KMS-11 (cell line): ENCODE results near the gene CAMK1G.

Source experiments
- H2AFZ ChIP-seq: fragments of 200-600 bp; sonication (generic); 2 replicates; pipeline ENCODE4 v1.6.1; 2016; ENCODE audit warnings: antibody characterized with exemption, mixed run types, low read depth
- H3K27ac ChIP-seq: fragments of 200-600 bp; sonication (generic); 2 replicates; pipeline ENCODE4 v1.6.1; 2016; ENCODE audit warnings: mild to moderate bottlenecking, mixed run types
- H3K27me3 ChIP-seq: fragments of 200-600 bp; sonication (generic); 2 replicates; pipeline ENCODE4 v1.6.1; 2017; ENCODE audit warnings: mild to moderate bottlenecking, low read depth, mixed run types, moderate library complexity; ENCODE audit not compliant: insufficient read depth
- H3K36me3 ChIP-seq: fragments of 200-600 bp; sonication (generic); 2 replicates; pipeline ENCODE4 v1.6.1; 2017; ENCODE audit warnings: mild to moderate bottlenecking, mixed run types; ENCODE audit not compliant: insufficient read depth
- H3K4me1 ChIP-seq: fragments of 200-600 bp; sonication (generic); 2 replicates; pipeline ENCODE4 v1.6.1; 2016; ENCODE audit warnings: mild to moderate bottlenecking, low read depth, mixed run types; ENCODE audit not compliant: poor library complexity, severe bottlenecking
- H3K4me2 ChIP-seq: fragments of 200-600 bp; sonication (generic); 2 replicates; pipeline ENCODE4 v1.7.0; 2016; ENCODE audit warnings: mild to moderate bottlenecking, mixed run types
- H3K4me3 ChIP-seq: fragments of 200-600 bp; sonication (generic); IDR thresholded peaks from 2 replicates; pipeline ENCODE4 v1.6.1; 2017; ENCODE audit warnings: low read depth, low read length, mixed read lengths; ENCODE audit not compliant: insufficient read depth
- H3K79me2 ChIP-seq: fragments of 200-600 bp; sonication (generic); 2 replicates; pipeline ENCODE4 v1.6.1; 2016; ENCODE audit warnings: low read depth, mixed run types; ENCODE audit not compliant: insufficient read depth
- H3K9ac ChIP-seq: fragments of 200-600 bp; sonication (generic); 2 replicates; pipeline ENCODE4 v1.6.1; 2016; ENCODE audit warnings: mild to moderate bottlenecking, mixed run types
- H4K20me1 ChIP-seq: fragments of 200-600 bp; sonication (generic); 2 replicates; pipeline ENCODE4 v1.6.1; 2016; ENCODE audit warnings: mild to moderate bottlenecking, mixed run types; ENCODE audit not compliant: insufficient read depth
- CTCF ChIP-seq: fragments of 200-600 bp; sonication (generic); conservative IDR thresholded peaks from 2 replicates; pipeline ENCODE4 v1.6.1; 2017; ENCODE audit warnings: low read depth, mild to moderate bottlenecking, antibody characterized with exemption, low read length, moderate library complexity, mixed read lengths

CAMK1G gene

GRCh38 chr1:209614906-209615305 is 31.4 kb downstream of the CAMK1G start:
- H2AFZ ChIP-seq = no peak overlapping the region
- TF ChIP-seq CTCF = no peak
- no peak overlapping the region for H3K9ac ChIP-seq
- no peaks in the 10 kb centered on the region for H3K4me1 ChIP-seq
- H3K27me3 ChIP-seq = no peaks in the 10 kb centered on the region
- H4K20me1 ChIP-seq = no peaks in the 10 kb centered on the region
- no peaks in the 10 kb centered on the region for H3K79me2 ChIP-seq
- no peak overlapping the region for H3K4me2 ChIP-seq
- no peaks in the 10 kb centered on the region for H3K36me3 ChIP-seq
- no peak overlapping the region for H3K27ac ChIP-seq
- no peak overlapping the region for H3K4me3 ChIP-seq

- Histone ChIP-seq H3K36me3 (no peaks in the 10 kb centered on the region), H3K4me2 (no peak overlapping the region), H3K27ac (no peak overlapping the region), H3K4me3 (no peak overlapping the region), H3K27me3 (no peaks in the 10 kb centered on the region), H4K20me1 (no peaks in the 10 kb centered on the region), H3K79me2 (no peaks in the 10 kb centered on the region), H2AFZ (no peak overlapping the region), H3K9ac (no peak overlapping the region), H3K4me1 (no peaks in the 10 kb centered on the region)
- TF ChIP-seq CTCF = no peak
Observed at GRCh38 chr1:209616366-209617046, 33.0 kb downstream of the CAMK1G start.

GRCh38 chr1:209617047-209617673 is 33.6 kb downstream of the CAMK1G start:
- no peak for TF ChIP-seq CTCF
- no peaks in the 10 kb centered on the region for H3K79me2 ChIP-seq
- H3K27ac ChIP-seq = no peak overlapping the region
- no peaks in the 10 kb centered on the region for H3K36me3 ChIP-seq
- H3K9ac ChIP-seq = no peak overlapping the region
- H3K4me1 ChIP-seq = no peaks in the 10 kb centered on the region
- H3K4me2 ChIP-seq = no peak overlapping the region
- H3K4me3 ChIP-seq = no peak overlapping the region
- no peak overlapping the region for H2AFZ ChIP-seq
- no peaks in the 10 kb centered on the region for H4K20me1 ChIP-seq
- H3K27me3 ChIP-seq = no peaks in the 10 kb centered on the region

- Histone ChIP-seq H3K79me2 (no peaks in the 10 kb centered on the region), H3K27ac (no peak overlapping the region), H3K9ac (no peak overlapping the region), H3K36me3 (no peaks in the 10 kb centered on the region), H3K4me2 (no peak overlapping the region), H4K20me1 (no peaks in the 10 kb centered on the region), H2AFZ (no peak overlapping the region), H3K27me3 (no peaks in the 10 kb centered on the region), H3K4me1 (no peaks in the 10 kb centered on the region), H3K4me3 (no peak overlapping the region)
- TF ChIP-seq CTCF = no peak
Observed at GRCh38 chr1:209617755-209618154, 34.2 kb downstream of the CAMK1G start.
